T1000 (cell line): ENCODE measurements around the gene BRSK2.

ENCODE experiments used
- DNase-seq: peaks from one replicate; lab custom pipeline; 2025; ENCODE audit warnings: mixed read lengths; lab: John Stamatoyannopoulos, UW

The BRSK2 gene

DNA sequence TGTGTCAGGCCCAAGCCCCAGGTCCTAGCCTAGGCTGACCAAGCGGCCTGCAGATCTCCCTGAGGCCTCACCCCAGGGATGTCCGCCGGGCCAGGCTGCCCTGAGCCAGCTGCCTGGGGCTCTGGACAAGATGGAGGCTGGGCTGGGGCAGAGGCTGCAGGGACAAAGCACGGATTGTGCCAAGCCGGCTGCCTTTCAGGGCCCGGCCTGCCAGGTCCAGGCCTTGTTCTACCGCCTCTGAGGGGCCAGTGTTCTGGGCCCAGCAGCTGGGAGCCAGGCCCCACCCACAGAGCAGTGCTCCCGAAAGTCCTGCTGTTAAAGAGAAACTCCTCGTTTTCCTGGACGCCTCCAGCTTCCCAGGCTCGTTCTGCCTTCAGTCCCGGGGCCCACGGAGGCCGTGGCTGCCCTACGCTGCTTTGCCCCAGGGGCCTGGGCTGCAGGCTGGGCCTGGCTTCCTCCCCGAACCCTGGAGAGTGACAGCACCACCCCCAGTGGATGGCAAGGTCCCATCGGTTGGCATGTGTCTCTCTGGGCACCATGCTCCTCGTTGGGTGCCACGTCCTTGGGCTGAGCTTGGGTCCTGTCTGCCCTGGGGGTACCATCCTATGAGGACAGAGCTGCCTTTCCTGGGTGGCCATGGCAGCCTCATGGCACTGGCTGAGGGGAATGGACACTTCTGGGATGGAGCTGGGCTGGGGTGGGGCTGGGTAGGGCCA is 7.6 kb downstream of the BRSK2 start:
- no peak for DNase-seq

DNA sequence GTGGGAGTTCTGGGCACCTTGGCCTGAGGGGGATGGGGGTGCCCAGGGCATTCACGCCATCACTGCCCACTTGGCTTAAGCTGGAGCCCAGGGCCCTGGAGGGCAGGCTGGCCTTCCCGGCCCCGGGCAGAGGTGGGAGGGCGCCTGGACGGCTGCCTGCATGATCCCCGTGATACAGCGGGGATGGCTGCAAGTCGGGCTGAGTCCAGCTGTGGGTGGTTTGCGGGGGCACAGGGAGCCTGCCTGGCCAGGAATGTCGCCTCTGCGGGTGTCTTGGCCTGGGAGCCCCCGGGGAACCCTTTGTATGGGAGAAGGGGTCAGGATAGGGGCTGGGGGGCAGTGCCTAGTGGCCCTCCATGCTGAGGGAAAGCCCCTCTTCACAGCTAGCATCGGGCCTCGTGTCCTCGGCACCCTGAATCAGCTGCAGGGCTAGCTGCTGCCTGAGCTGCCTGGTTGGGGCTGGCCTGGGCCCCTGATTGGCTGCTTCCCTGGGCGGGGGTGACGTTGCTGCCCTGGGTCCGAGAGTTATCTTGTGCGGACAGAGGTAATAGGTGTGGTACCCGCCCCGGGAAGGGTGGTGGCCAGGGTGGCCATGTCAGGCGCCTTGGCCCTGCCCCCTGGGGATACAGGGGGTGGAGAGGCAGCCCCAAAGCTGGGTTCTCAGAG is 8.3 kb downstream of the BRSK2 start:
- no peak for DNase-seq

DNA sequence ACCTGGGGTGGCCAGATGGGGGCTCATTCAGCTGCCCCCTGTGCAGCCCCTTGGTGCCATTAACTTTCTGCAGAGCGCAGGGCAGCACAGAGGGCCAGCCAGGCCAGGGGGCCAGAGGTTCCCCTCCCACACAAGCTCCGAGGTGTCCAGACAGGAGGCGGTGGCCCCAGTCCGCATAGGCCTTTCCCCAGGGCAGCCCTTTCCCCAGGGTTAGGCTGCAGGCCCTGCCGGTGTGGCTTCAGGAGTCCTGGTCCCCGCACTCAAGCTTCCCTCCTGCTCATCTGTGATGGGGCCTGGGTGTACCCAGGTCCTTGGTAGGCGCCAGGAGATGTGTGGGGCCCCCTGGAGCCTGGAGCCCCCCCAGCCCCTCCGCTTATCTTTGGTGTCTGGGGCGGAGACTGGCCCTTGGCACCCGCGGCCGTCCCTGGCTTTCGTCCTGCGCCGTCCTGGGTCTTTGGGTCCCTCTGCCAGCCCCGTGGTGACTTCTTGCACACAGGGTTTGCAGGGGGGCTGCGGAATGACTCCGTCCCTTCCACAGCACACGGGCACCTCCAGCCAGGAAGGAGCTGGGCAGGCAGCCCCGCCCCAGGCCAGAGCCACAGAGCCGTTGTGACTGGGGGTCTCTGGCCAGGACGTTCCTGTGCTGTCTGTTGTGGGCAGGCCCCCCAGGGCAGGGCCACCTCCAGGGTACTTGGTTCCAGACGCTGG is 8.9 kb downstream of the BRSK2 start:
- no peak for DNase-seq

- DNase-seq: no peak
Measured at GRCh38 chr11:1399386-1400316, 9.9 kb downstream of the BRSK2 start.

DNA sequence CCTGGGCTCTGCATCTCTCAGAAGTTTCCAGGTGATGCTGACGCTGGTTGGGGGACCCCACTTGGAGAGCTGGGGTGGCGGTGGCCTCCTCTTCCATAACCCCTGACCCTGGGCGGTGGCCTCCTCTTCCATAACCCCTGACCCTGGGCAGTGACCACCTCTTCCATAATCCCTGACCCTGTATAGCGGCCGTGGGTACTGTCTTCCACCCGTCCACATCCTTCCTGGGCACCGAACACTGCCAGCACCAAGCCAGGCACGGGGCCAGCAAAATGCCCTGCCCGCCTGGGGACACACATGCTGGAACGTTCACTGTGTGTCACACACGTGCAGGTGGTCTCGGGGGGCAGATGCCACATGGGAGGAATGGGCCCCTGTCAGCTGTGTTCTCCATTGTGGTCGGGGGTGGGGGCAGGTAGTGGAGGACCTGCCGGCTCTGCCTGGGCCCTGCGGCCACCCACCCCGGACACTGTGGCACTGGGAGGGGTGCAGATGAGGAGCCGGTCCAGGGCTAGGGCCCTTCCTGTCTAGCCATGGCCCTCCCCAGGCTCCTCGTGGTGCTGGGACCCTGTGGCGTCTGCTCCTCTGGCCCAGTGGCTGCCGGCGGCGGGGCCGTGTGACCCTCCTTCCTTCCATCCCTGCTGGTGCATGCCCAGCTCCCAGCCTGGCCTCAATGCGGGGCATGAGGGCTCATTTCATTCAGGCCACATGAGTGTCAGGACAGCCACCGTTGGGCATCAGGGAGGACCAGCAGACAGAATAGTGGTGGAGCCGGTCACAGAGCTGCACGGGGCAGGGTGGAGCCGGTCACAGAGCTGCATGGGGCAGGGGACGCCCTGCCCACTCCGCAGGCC is 10.8 kb downstream of the BRSK2 start:
- no peak for DNase-seq

GRCh38 chr11:1401171-1401445 is 11.4 kb downstream of the BRSK2 start:
- DNase-seq: no peak

DNA sequence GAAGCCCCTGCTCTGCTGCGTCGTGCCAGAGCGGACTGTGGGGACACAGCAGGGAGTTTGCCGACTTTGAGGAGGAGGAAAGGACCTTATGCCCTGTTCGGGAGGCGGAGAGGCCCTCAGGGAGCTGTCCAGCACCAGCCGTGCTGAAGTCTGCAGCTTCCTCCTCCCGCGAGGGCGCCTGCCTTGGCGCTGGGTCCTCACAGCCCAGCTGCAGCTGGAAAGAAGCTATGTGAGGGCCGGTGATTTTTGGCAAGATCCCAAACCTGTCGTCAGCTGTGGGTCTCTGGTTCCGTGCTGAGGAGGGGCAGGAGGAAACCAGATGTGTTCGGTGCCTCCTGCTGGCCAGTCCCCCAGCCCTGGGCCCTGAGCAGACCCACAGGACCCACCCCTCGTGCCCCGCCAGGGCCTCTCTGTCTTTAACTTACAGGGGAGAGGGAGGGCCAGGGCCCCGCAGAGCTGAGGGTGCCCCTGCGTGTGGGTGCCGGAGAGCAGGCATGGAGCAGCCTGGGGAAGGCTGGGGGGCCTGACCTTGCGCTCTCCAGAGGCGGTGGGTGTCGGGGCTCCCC is 12.0 kb downstream of the BRSK2 start:
- no peak for DNase-seq

- no peak for DNase-seq
Measured at GRCh38 chr11:1402355-1403077, 12.8 kb downstream of the BRSK2 start.

DNA sequence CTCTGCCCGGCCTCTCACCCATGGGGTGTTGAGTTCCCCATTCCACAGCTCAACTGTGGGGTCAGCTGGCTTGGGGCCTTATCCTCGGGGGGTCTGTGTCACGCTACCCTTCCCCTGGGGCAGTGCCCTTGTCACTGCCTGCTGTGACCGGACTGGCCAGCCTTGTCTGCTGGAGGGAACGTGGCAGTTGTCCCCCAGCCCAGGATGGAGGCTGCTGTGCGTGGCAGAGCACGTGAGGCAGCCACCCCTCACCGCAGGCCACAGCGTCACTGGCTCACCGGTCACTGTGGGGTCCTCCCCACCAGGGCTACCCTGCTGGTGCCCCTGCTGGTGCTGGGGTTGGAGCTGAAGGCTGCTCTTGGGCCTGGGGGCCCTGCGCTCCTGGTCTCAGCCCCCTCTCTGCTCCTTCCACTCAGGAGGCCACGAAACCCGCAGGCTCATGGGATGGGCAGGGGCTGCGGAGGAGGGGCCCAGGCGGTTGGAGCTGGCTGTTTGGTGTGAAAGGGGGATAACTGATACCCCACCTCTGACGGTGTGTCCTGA is 13.4 kb downstream of the BRSK2 start:
- DNase-seq: no peak

DNA sequence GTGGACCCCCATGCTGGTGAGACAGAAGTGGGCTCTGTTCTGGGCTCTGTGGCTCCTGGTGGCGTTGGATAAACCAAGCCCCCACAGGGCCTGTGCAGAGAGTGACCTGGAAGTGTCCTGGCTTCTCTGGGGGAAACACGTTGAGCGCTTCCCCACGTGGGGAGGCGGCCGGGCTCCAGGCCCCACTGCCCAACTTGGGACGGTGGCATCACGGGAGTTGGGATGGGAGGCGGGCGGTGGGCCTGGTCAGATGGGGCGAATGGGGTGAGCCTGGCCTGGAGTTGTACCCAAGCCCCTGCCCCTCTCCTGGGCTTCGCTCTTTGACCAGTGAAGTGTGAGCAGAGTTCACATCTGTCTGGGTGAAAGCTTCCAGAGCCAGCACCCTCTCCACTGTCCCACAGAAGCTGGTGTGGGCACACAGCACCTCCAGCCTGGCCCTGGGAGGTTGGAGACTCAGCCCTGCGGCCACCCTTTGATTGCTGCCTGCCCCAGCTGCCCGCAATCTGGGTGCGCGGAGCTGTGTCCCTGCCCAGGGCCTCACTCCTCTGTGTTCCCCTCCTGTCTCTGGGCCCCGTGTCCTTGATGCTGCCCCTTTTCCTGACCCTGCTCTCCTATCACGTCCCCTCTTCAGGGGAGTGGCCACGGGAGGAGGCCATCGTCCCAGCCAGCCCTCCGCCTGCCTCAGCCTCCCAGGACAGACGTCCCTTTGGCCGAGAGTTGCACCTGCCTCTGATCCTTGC is 14.2 kb downstream of the BRSK2 start:
- DNase-seq: no peak

GRCh38 chr11:1404461-1405185 is 14.9 kb downstream of the BRSK2 start:
- DNase-seq: no peak

GRCh38 chr11:1405186-1406020 is 15.7 kb downstream of the BRSK2 start:
- no peak for DNase-seq

DNA sequence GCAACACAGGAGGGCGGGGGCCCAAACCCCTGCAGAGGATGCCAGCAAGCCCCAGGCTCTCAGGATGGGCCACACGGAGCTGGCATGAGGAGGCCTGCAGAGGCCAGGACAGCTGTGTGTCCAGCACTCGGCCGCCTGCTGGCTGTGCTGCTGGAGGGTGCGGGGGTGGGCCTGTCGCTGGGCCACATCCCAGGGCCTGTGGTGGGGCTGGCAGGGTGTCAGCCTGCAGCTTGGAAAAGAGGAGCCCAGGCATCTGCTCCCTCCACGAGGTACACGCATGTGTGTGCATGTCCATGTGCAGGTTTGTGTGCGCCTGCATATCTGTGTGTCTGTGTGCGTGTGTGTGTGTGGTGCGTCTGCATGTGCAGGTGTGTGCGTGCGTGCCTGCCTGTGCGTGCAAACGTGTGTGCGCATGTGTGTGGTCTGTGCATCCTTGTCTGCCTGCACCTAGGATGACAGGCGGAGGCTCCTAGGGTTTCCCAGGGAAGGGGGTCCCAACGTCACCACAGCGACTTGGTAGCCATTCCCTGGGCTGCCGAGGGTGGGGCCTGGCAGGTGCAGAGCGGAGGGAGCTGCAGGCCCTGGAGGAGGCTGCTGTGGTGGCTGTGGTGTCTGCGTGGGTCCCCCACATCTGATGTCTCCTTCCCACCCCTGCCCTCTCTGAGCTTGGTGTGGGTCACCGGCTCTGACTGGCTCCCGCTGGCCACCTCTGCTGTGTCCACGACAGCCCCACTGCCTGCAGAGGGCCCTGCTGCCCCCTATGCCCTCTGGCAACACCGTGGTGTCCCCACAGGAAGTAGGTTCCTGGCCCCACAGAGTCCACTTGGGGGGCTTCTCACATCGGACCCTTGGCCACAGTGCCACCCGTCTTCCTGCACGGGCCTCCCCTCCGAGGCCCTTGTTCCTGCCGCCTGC is 17.1 kb downstream of the BRSK2 start:
- DNase-seq: no peak

DNA sequence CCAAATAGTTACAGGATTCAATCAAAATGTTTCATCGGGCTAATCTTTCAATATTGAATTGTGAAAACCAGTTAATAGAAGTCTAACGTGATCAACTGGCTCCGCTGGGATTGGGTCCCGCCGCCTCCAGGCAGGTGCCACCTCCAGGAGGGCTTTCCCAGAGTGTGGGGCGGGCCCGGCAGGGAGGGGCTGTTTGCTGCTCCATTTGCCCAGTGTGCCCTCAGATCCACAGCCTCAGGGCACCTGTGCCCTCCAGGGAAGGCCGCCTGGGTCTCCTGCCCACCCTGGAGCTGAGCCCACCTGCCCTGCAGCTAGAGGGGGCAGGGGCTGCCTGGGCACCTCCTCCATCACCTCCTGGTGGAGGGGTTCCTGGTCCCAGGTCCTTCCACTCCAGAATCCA is 17.9 kb downstream of the BRSK2 start:
- DNase-seq: no peak

DNA sequence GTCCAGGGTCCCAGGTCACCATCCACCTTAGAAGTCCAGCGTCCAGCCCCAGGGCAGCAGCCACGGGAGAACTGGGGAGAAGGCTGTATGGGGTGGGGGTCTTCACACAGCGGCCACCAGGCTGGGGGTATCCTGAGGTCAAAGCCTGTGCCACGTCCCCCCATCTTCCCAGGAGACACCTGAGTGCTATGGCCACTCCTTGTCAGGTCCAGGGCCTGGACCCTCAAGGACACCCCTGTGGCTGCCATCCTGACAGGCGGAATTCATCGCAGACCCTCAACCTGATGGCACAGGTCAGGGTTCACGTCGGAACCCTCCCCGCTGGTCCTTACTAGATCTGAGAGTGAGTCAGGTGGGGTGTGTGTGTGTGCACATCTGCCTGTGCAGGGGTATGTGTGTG is 18.6 kb downstream of the BRSK2 start:
- no peak for DNase-seq

- no peak for DNase-seq
Measured at GRCh38 chr11:1409108-1409851, 19.5 kb downstream of the BRSK2 start.
